DND-41 (cell line): ENCODE measurements around the gene INTS1.

Experiments
- EZH2 ChIP-seq: IDR thresholded peaks from 3 replicates; pipeline ENCODE4 v1.6.1; 2012; ENCODE audit warnings: borderline replicate concordance, low read depth, mild to moderate bottlenecking, moderate library complexity, low read length, inconsistent platforms; ENCODE audit not compliant: severe bottlenecking
- TF ChIP-seq, protein P1 (sequence below): IDR thresholded peaks from 2 replicates; pipeline ENCODE4 v1.5.1; 2012; ENCODE audit warnings: borderline replicate concordance, low read length, moderate library complexity, mild to moderate bottlenecking; ENCODE audit not compliant: poor library complexity, severe bottlenecking; ENCODE audit errors: extremely low read depth

DNA sequence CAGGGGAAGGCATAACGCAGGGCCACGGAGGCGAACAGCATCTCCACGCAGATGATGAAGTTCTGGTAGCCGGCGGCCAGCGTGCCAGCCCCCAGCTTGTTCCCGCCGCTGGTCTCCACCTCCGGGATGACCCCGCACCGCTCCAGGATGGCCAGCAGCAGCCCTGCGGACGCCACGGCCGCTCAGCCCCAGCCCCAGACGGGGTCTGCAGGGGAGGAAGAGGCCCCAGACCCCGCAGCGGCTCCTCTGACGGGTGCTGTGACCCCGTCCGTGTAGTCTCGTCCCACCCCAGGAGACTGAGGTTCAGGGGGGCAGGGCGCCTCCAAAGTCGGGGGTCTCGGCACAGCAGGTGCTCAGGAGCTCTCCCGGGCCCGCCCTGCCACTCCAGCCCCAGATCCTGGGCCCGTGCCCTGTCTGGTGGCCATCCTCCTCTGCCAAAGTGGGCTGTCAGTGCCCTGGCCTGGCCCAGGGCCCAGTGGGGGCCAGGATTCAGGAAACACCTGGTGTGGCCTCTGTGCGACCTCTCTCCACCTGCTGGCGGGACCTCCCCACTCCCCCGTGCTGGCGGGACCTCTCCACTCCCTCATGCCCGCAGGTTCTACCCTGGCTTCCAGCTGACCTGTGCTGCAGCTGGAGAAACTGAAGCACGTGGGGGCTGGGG, 43.7 kb upstream of the INTS1 start:
- TF ChIP-seq EZH2: no peak
- TF ChIP-seq, protein P1, sequence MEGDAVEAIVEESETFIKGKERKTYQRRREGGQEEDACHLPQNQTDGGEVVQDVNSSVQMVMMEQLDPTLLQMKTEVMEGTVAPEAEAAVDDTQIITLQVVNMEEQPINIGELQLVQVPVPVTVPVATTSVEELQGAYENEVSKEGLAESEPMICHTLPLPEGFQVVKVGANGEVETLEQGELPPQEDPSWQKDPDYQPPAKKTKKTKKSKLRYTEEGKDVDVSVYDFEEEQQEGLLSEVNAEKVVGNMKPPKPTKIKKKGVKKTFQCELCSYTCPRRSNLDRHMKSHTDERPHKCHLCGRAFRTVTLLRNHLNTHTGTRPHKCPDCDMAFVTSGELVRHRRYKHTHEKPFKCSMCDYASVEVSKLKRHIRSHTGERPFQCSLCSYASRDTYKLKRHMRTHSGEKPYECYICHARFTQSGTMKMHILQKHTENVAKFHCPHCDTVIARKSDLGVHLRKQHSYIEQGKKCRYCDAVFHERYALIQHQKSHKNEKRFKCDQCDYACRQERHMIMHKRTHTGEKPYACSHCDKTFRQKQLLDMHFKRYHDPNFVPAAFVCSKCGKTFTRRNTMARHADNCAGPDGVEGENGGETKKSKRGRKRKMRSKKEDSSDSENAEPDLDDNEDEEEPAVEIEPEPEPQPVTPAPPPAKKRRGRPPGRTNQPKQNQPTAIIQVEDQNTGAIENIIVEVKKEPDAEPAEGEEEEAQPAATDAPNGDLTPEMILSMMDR: no peak
